SK-N-SH (cell line): Measurements from ENCODE around the gene C8B. TPM values are rescaled to one million over a fixed set of nuclear protein-coding genes. Genes with fewer than 3 reads are reported as not detected.

Experiments
- CTCF ChIA-PET: fragments of 300-600, 350-600 bp; formaldehyde crosslinking; extraction: SDS; loops from one replicate; lab custom pipeline; 2021; lab: Yijun Ruan, JAX
- POLR2A ChIA-PET: fragments of 350-600 bp; sonication (Branson Sonifier 250); formaldehyde crosslinking; extraction: SDS; loops from one replicate; lab custom pipeline; 2020; ENCODE audit warnings: antibody characterized with exemption, inconsistent platforms; lab: Yijun Ruan, JAX
- DNase-seq: peaks from one replicate; pipeline ENCODE4 v3.0.0; 2012
- H2AFZ ChIP-seq: fragments of 200-600 bp; sonication (generic); 2 replicates; pipeline ENCODE4 v1.8.1; 2016; ENCODE audit warnings: antibody characterized with exemption, mild to moderate bottlenecking, low read depth
- H3F3A ChIP-seq: fragments of 200-600 bp; sonication (generic); replicated peaks from 2 replicates; pipeline ENCODE3; 2016; ENCODE audit warnings: antibody characterized with exemption, mild to moderate bottlenecking; ENCODE audit not compliant: insufficient read depth
- H3K27ac ChIP-seq, 2 experiments: fragments of 200-500 bp in 1 of 2; fragments of 200-600 bp in 1 of 2; sonication (Bioruptor generic) in 1 of 2; sonication (generic), shearing (Covaris generic) in 1 of 2; 2 replicates each; pipeline versions ENCODE4 v1.5.1 to v1.6.1; 2014 to 2016; ENCODE audit warnings: low read depth in 2 of 2, inconsistent platforms in 1 of 2, low read length in 1 of 2, mild to moderate bottlenecking in 1 of 2, mixed read lengths in 1 of 2
- H3K27me3 ChIP-seq: fragments of 200-600 bp; sonication (generic), shearing (Covaris generic); 2 replicates; pipeline ENCODE4 v1.6.1; 2016; ENCODE audit warnings: mixed run types; ENCODE audit not compliant: insufficient read depth
- H3K36me3 ChIP-seq, 2 experiments: fragments of 200-500 bp in 1 of 2; fragments of 200-600 bp in 1 of 2; sonication (Bioruptor generic) in 1 of 2; sonication (generic) in 1 of 2; replicated peaks in 1 of 2; 2 replicates each; pipeline versions ENCODE3 to v1.5.1; 2014 to 2016; ENCODE audit warnings: low read length in 1 of 2, mild to moderate bottlenecking in 1 of 2; ENCODE audit not compliant: insufficient read depth in 2 of 2, control insufficient read depth in 1 of 2
- H3K4me1 ChIP-seq, 2 experiments: fragments of 200-500 bp in 1 of 2; fragments of 200-600 bp in 1 of 2; sonication (Bioruptor generic) in 1 of 2; sonication (generic), shearing (Covaris generic) in 1 of 2; 2 replicates each; pipeline versions ENCODE4 v1.5.1 to v1.6.1; 2014 to 2016; ENCODE audit warnings: low read depth in 1 of 2, low read length in 1 of 2, mixed run types in 1 of 2; ENCODE audit not compliant: insufficient read depth in 2 of 2, control insufficient read depth in 1 of 2
- H3K4me2 ChIP-seq: fragments of 200-600 bp; sonication (generic), shearing (Covaris generic); 2 replicates; pipeline ENCODE4 v1.6.1; 2017; ENCODE audit warnings: mixed run types
- H3K4me3 ChIP-seq, 2 experiments: fragments of 200-500 bp in 1 of 2; fragments of 200-600 bp in 1 of 2; sonication (Bioruptor generic) in 1 of 2; sonication (generic), shearing (Covaris generic) in 1 of 2; 2 replicates each; pipeline versions ENCODE4 v1.5.1 to v1.8.1; 2014 to 2016; ENCODE audit warnings: low read depth in 2 of 2, inconsistent platforms in 1 of 2, low read length in 1 of 2, mild to moderate bottlenecking in 1 of 2, mixed read lengths in 1 of 2, moderate library complexity in 1 of 2
- H3K79me2 ChIP-seq: fragments of 200-600 bp; sonication (generic); 2 replicates; pipeline ENCODE4 v1.8.1; 2017; ENCODE audit warnings: mild to moderate bottlenecking; ENCODE audit not compliant: insufficient read depth
- H3K9ac ChIP-seq: fragments of 200-600 bp; sonication (generic); 2 replicates; pipeline ENCODE4 v1.6.1; 2017; ENCODE audit warnings: mixed run types
- H3K9me2 ChIP-seq: fragments of 200-600 bp; sonication (generic); 2 replicates; pipeline ENCODE4 v1.6.1; 2017; ENCODE audit warnings: mixed run types
- H3K9me3 ChIP-seq: fragments of 200-600 bp; sonication (generic); 2 replicates; pipeline ENCODE4 v1.6.1; 2017; ENCODE audit warnings: mixed run types, mild to moderate bottlenecking, moderate library complexity
- H4K20me1 ChIP-seq: fragments of 200-600 bp; sonication (generic); 2 replicates; pipeline ENCODE4 v1.6.1; 2017; ENCODE audit warnings: mild to moderate bottlenecking, mixed run types; ENCODE audit not compliant: insufficient read depth
- CHD2 ChIP-seq: fragments of 150-350 bp; IDR thresholded peaks from 2 replicates; pipeline ENCODE4 v1.6.1; 2018; ENCODE audit warnings: low read length; ENCODE audit not compliant: partially characterized antibody
- EP300 ChIP-seq, 2 experiments: IDR thresholded peaks; 2 replicates each; pipeline versions ENCODE4 v1.4.0 to v1.6.1; 2012; ENCODE audit warnings: borderline replicate concordance in 1 of 2, low read depth in 1 of 2, low read length in 1 of 2
- EZH2phosphoT487 ChIP-seq: fragments of 200-600 bp; sonication (generic); IDR thresholded peaks from 2 replicates; pipeline ENCODE4 v1.6.1; 2017; ENCODE audit warnings: low read depth, mixed run types, mild to moderate bottlenecking, antibody characterized with exemption, moderate library complexity, borderline replicate concordance
- FOSL2 ChIP-seq: IDR thresholded peaks from 2 replicates; pipeline ENCODE4 v1.4.0; 2012; ENCODE audit warnings: low read depth, mild to moderate bottlenecking, moderate library complexity, borderline replicate concordance
- FOXJ3 ChIP-seq: sonication (generic); formaldehyde crosslinking; IDR thresholded peaks from 2 replicates; pipeline ENCODE4 v1.5.1; 2020; ENCODE audit warnings: mild to moderate bottlenecking, missing genetic modification reagents
- IRF3 ChIP-seq: fragments of 150-350 bp; IDR thresholded peaks from 2 replicates; pipeline ENCODE4 v1.6.1; 2016; ENCODE audit warnings: mild to moderate bottlenecking, low read depth, low read length
- JUND ChIP-seq: IDR thresholded peaks from 2 replicates; pipeline ENCODE4 v1.4.0; 2012
- MEF2A ChIP-seq: IDR thresholded peaks from 2 replicates; pipeline ENCODE4 v1.4.0; 2012; ENCODE audit warnings: low read depth, borderline replicate concordance
- MXI1 ChIP-seq: IDR thresholded peaks from 2 replicates; pipeline ENCODE4 v1.6.1; 2012; ENCODE audit warnings: mild to moderate bottlenecking, low read depth, low read length, improper control_type of control experiment
- RCOR1 ChIP-seq: fragments of 150-350 bp; IDR thresholded peaks from 2 replicates; pipeline ENCODE4 v1.6.1; 2017; ENCODE audit warnings: antibody characterized with exemption, low read length
- REST ChIP-seq: IDR thresholded peaks from 2 replicates; pipeline ENCODE4 v1.6.1; 2012; ENCODE audit warnings: mild to moderate bottlenecking, low read depth, low read length, moderate library complexity
- RFX5 ChIP-seq: IDR thresholded peaks from 2 replicates; pipeline ENCODE4 v1.6.1; 2012; ENCODE audit warnings: mild to moderate bottlenecking, improper control_type of control experiment, low read length
- RXRA ChIP-seq: IDR thresholded peaks from 2 replicates; pipeline ENCODE4 v1.4.0; 2012; ENCODE audit warnings: low read depth, mild to moderate bottlenecking, borderline replicate concordance
- TAF1 ChIP-seq: IDR thresholded peaks from 2 replicates; pipeline ENCODE4 v1.6.1; 2012; ENCODE audit warnings: low read depth, mild to moderate bottlenecking, low read length, moderate library complexity, borderline replicate concordance
- USF2 ChIP-seq: fragments of 150-350 bp; IDR thresholded peaks from 2 replicates; pipeline ENCODE4 v1.6.1; 2017; ENCODE audit warnings: antibody characterized with exemption, low read length, low read depth, borderline replicate concordance
- ZBTB33 ChIP-seq: IDR thresholded peaks from 2 replicates; pipeline ENCODE4 v1.4.0; 2012; ENCODE audit warnings: low read depth, borderline replicate concordance
- WGBS: methylation state at CpG from one replicate; pipeline ENCODE4 v1.1.6; 2017; ENCODE audit warnings: low lambda C conversion rate; 5-methylcytosine and 5-hydroxymethylcytosine counted together
- polyA plus RNA-seq, 3 experiments: library from polyadenylated mRNA; depleted of rRNA; stranded (reverse); fragments of >200 nt; gene quantifications; 2 replicates each; pipeline ENCODE4 v1.2.3, GENCODE V29; 2012
- TF ChIP-seq, protein P1 (sequence below): IDR thresholded peaks from 2 replicates; pipeline ENCODE4 v1.4.0; 2012; ENCODE audit warnings: low read depth, borderline replicate concordance
- TF ChIP-seq, protein P2 (sequence below): IDR thresholded peaks from 2 replicates; pipeline ENCODE4; 2012

C8B gene
- polyA plus RNA-seq, 1 of the 3 experiments (the other 2 are of a cell fraction), result not detected

DNA sequence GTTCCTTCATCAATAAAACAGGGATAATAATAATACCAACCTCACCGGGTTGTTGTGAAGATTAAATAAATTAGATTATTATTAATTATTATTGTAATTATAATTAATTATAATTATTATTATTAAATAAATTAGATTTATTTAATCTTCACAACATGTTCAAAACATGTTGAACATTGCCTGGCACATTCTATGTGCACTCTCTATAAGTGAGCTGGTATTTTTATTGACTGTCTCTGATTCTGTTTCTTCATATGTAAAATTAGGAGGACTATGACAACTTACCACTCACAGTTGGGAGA is 834 bp upstream of the C8B start:
- no peak overlapping the region for H3K4me3 ChIP-seq
- H3F3A ChIP-seq, result no peaks in the 10 kb centered on the region
- no peak overlapping the region for H3K9ac ChIP-seq
- DNase-seq, result no peak
- no peak overlapping the region for H3K4me2 ChIP-seq
- TF ChIP-seq RXRA (no peak), CHD2 (no peak), REST (no peak), RFX5 (no peak), FOSL2 (no peak), IRF3 (no peak), EZH2phosphoT487 (no peak), JUND (no peak), MEF2A (no peak), EP300 (IDR thresholded peaks at IDR 0.05; ENCODE audit: borderline replicate concordance in 1 of 2, low read depth in 1 of 2, low read length in 1 of 2) (no peak), USF2 (no peak)
- no peaks in the 10 kb centered on the region for H3K9me2 ChIP-seq
- CTCF ChIA-PET, result interaction anchor here (0.9 kb wide), 1 partner anchor 922 kb away, joined by 3 read pairs; no protein-coding TSS in a partner anchor
- H3K4me1 ChIP-seq, result no peaks in the 10 kb centered on the region
- no peaks in the 10 kb centered on the region for H3K9me3 ChIP-seq
- H3K27me3 ChIP-seq, result no peaks in the 10 kb centered on the region
- WGBS, result 28% methylated on average over 1 of the region's 1 CpG
- H3K27ac ChIP-seq, result no peak overlapping the region
- H3K79me2 ChIP-seq, result no peaks in the 10 kb centered on the region
- no peaks in the 10 kb centered on the region for H3K36me3 ChIP-seq
- POLR2A ChIA-PET, result no interaction called here
- H2AFZ ChIP-seq, result no peak overlapping the region
- H4K20me1 ChIP-seq, result no peaks in the 10 kb centered on the region

DNA sequence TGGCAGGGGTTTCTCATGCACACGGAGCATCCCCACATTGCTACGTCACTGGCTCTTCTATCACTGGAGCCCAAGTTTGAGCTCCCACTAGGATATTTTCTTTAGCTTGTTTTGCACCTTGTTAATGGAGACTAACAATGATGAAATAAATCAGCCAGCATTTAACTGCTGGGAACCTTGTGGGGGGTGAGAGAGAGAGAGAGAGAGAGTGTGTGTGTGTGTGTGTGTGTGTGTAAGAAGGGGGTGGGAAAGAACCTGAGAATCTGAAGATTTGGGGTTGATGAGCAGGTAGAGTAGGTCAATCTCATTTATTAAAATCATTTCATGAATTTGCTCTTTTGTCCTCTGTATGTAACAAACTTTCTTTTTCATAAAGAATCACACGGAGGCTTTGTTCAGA is 624 bp downstream of the C8B start:
- no peaks in the 10 kb centered on the region for H3K4me1 ChIP-seq
- H3K9me3 ChIP-seq, result no peaks in the 10 kb centered on the region
- H3F3A ChIP-seq, result no peaks in the 10 kb centered on the region
- H3K27ac ChIP-seq, result no peak overlapping the region
- no peaks in the 10 kb centered on the region for H3K36me3 ChIP-seq
- POLR2A ChIA-PET, result no interaction called here
- no peaks in the 10 kb centered on the region for H3K27me3 ChIP-seq
- H3K9ac ChIP-seq, result no peak overlapping the region
- H3K4me3 ChIP-seq, result no peak overlapping the region
- CTCF ChIA-PET, result interaction anchor here (0.8 to 1.7 kb wide), 3 partner anchors 12 to 15 kb away, joined by 3 to 5 read pairs (median 3); no protein-coding TSS in a partner anchor
- no peaks in the 10 kb centered on the region for H3K9me2 ChIP-seq
- no peaks in the 10 kb centered on the region for H3K79me2 ChIP-seq
- no peak for DNase-seq
- H2AFZ ChIP-seq, result no peak overlapping the region
- no peak overlapping the region for H3K4me2 ChIP-seq
- whole genome bisulfite sequencing, result 74% methylated on average over 3 of the region's 3 CpGs
- H4K20me1 ChIP-seq, result no peaks in the 10 kb centered on the region
- TF ChIP-seq MXI1 (no peak), FOXJ3 (CRISPR knock-in tag) (no peak), TAF1 (no peak), ZBTB33 (no peak), RCOR1 (no peak)
- TF ChIP-seq, protein P1, sequence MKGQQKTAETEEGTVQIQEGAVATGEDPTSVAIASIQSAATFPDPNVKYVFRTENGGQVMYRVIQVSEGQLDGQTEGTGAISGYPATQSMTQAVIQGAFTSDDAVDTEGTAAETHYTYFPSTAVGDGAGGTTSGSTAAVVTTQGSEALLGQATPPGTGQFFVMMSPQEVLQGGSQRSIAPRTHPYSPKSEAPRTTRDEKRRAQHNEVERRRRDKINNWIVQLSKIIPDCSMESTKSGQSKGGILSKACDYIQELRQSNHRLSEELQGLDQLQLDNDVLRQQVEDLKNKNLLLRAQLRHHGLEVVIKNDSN, result no peak
- TF ChIP-seq, protein P2, sequence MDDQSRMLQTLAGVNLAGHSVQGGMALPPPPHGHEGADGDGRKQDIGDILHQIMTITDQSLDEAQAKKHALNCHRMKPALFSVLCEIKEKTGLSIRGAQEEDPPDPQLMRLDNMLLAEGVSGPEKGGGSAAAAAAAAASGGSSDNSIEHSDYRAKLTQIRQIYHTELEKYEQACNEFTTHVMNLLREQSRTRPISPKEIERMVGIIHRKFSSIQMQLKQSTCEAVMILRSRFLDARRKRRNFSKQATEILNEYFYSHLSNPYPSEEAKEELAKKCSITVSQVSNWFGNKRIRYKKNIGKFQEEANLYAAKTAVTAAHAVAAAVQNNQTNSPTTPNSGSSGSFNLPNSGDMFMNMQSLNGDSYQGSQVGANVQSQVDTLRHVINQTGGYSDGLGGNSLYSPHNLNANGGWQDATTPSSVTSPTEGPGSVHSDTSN, result no peak
